ENCODE results near the gene PCSK7.

The PCSK7 gene

DNA sequence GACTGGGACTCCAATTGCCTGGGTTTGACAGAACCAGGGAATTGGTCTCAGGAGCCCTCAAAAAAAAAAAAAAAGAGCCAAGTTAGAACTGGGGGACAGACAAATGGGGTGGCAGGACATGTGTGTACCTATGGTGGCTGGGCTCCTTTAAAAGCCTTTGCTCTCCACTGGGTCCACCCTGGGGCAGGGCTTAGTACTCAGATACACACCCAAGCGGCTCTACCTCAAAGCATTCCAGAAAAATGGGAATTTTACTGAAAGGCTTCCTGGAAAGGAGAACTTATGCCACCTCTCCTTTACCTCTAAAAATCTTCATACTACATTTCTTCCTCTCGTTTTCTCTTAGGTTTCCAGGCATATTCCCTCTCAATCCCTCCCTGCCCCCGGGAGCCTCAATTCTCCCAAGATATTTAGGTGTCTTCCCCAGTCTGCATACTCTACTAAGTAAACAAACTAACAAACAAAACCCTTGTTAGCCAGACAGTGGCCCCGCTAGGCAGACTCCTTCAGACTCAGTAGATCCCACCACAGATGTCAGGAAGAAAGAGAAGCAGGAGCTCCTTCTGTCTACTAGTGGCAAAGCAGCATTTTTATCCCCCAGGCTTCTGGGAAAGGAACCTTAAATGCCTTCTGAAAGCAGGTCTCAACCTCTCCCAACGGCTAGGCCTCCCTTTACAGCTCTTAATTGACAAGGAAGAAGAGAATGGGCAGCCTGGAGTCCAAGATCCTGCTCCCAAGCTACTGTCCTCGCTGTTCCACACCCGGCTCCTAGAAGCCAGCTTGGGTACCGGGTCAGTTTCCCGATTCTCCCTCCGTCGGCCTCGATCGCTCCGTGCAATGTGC is 653 bp downstream of the PCSK7 start:
- DNase-seq = no peak

GRCh38 chr11:117230286-117230961 is 1.4 kb downstream of the PCSK7 start:
- DNase-seq = no peak

GRCh38 chr11:117229931-117230285 is 2.0 kb downstream of the PCSK7 start:
- DNase-seq = no peak

DNA sequence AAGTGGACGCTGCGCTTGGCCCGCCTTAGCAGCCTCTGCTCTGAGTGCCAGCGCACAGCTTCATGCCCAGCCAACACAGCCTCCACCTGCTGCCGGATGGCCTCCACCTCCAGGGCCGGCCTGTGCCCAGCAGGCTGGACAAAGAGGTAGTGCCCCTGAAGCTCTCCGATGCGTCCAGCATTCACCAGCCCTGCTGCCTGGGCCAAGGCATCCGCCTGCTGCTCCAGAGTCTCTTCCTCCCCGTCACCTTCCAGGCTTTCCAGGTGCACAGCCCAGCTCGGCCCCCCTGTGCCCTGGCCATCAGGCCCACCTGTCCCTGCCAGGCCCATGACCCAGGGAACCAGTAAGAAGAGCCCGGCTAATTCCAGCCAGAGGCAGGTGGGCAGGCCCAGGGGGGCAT is 2.5 kb downstream of the PCSK7 start:
- DNase-seq = no peak

DNA sequence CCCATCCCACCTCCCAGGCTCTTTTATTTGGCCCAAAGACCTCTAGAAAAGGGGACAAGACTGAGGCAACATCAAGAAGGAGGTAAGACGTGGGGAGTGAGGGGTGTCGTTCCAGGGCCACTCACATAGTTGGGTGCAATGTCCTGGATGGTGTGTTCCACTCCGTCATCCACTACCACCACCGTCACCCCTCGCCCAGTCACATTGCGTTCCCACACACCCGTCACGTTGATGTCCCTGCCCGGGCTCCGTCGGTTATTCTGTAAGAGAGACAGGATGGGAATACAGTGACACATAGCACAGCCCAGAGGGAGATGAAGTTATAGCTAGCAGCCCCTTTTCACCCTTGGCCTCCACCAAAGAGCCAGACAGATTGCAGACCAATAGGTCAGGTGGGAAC is 3.8 kb downstream of the PCSK7 start:
- DNase-seq = no peak

GRCh38 chr11:117226388-117227385 is 5.2 kb downstream of the PCSK7 start:
- peak in 24 of 51 donors; percentile 4 to 73 (median 41) for DNase-seq

- DNase-seq = no peak
These were observed 6.2 kb downstream of the PCSK7 start for GRCh38 chr11:117225553-117226170.

DNA sequence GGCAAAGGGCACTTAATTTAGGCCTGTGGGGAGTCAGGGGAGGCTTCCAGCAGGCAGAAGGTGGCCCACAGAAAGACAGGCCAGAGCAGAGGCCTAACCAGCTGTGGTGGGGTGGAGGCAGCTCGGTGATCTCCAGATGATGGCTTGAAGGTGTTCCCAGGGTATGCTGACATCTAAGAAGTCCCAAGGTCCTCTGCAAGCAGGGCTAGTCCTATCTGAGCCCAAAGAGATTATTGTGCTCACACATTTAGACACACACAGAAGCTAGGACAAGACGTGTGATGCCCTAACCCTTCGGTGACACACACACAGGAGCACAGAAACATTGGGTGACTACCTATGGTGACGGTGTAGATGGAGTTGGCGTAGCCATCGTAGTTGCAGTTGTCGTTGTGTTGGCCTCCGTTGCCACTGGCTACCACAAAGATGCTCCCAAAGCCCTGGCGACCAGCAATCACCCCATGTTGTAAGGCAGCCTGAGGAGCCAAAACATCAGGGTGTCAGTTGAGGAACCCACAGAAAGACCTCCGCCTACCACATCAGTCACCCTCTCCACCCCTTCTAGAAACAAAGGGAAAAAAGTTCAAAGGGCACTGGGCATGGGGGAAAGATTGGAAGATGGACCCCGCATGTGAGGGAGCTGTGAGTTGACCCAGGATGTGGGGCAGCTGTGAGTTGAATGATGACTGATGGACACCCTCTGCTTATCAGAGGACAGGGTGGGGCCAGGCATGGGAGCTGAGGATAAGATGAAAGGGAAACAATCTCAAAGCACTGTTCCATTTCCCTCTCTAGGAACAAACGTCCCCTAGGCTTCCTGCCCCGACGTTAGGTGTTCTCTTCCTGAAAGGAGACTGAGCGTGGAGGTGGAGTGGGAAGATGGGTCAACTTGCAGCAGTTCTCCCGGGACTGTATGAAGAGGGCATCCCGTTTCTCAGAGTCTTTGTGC is 7.9 kb downstream of the PCSK7 start:
- no peak for DNase-seq

DNA sequence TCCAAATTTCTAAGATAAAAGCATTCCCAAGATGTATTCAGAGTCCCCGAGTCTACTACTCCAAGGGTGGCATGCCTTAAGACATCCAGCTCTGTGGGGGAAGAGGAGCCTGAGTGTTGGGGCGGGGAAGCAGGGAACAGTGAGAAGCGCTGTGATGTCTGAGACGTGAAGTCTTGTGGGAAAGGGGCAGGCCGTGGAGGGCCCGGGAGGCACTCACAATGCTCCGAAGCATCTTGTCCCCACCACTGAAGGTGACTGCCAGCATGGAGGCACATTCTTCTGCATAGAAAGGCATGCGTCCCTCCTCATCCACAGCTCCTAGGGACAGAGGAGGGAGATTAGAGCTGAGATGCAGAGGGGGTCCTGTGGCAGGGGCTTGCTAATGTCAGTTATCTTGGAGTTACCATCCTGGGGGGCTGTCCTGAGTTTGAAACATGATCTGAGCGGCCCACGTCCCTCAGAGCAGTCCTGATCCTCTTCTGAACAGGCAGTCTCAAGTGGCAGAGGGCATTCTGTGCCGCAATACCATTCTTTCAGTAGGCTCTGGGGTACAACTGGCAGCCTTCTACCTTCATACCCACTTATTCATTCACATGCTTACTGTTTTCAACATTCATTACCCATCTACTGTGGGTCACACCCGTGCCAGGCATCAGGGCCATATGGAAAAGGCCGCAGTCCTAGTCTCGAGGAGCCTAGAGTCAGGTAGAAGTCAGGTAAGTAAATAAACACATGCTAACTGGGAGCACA is 8.7 kb downstream of the PCSK7 start:
- no peak for DNase-seq

DNA sequence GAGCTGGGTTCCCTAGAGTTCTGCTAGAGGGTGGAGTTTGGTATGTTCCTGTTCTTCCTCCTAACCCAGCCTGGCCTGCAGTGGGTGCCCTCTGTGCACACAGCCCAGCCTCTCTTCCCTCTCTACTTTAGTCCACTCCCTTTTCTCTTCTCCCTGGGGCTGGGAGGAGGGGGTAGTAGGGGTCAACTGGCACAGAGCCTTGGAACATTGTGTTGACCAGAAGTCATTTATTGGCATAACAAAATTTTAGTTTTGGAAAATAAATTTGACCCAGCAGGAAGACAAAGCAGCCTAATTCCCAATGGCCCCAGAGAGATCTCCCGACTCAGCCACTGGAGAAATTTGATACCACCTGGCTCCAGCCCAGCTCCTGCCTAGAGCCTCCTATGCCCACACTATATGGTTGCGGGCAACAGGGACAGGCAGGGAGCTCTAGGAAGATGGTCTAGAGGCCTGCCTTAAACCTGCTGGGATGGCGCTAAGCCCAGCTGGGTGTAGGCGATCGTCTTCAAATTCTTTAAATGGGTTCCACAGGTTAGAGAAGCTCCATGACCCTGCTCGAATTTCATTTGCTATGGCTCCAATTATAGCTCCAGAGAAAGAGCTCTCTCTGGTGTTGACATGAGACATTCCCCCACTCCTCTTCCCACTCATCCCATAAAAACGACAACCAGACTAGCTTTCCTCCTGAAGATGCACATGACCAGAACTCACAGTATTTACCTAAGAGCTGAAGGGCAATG is 9.9 kb downstream of the PCSK7 start:
- DNase-seq = no peak

GRCh38 chr11:117220999-117221774 is 10.7 kb downstream of the PCSK7 start:
- peak in 5 of 51 donors; percentile 44 to 65 (median 53) for DNase-seq

DNA sequence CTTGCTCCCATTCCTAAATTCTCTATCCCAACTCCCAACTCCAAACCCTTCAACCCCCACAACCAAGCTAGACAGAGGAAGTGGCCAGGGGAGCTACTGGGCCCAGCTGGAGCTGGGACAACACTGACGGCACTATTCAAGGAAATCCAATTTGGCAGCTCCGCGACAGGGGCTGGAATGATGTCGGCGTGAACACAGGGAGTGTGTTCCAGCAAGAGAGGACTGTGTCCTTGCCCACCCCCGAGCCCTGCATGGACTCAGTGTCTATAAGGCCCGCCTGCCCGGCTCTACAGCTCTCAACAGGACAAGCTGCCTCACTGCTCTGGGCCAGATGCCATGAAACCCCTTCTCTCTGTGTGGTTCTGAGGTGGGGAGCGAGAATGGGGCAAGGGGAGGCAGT is 11.3 kb downstream of the PCSK7 start:
- DNase-seq = peak in 39 of 51 donors; percentile 10 to 81 (median 59)

DNA sequence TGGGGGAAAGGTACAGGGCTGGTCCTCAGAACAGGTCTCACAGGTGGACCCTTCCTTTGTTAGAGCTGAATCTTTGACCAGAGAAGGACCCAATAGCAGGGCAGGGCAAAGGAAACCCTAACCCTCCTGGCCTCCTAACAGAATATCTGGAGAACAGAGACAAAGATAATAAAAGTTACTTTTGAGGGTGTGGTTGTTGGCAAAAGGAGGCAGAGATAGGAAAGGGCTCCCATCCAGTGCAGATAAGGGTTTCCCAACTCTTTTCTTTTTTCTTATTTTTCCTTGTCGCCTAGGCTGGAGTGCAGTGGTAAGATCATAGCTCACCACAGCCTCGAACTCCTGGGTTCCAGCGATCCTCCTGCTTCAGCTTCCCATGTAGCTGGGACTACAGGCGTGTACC is 11.9 kb downstream of the PCSK7 start:
- no peak for DNase-seq

DNA sequence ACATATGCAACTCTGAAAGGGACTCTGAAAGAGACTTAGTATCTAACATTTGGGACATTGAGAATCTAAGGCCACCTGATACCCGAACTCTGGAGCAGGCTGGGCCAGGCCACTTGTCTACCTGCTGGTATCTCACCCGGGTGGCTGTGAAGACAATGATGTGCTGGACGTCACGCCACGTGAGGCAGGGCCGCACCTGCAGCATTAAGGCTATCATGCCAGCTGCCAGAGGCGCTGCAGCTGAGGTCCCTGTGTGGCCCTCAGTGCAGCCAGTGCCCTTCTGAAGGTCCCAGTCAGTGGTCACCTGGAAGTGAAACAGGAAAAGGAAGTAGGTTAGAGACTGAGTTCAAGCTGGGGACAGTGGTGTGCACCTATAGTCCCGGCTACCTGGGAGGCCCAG is 12.4 kb downstream of the PCSK7 start:
- no peak for DNase-seq

- no peak for DNase-seq
These were observed 12.9 kb downstream of the PCSK7 start for GRCh38 chr11:117219001-117219400.

DNA sequence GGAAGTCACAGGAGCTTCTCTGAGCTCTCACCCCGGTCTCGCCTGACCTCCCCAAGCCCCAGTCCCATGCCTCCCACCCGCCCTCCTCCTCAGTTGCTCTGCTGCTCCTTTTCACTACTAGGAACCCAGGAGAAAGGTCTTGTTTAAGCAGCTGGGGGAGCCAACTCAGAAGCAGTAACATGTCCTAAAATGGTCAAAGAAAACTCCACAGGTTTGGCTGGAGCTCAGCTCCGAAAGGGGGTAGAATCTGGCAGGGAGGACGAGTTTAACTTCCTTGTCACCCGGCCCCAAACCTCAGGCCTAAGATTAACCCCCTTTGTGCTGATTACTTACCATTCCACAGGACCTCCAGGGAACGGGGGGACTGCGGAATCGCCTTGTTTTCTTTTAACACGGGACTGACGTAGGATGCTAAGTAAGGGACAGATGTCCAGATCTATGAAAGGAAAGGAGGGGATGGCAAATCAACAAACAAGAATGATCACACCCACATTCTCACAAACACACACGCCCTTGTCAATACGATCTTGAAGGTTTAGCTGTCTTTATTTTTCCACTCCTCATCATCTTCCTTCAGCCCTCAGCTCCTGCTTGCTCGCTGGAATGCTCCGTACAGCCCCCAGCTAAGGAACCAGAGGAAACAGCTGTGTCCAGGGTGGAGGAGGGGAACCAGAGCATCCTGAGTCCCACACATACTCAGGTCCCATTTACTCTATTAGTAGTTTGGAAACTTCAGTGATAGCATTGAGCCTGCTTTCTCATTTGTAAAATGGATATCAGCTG is 13.5 kb downstream of the PCSK7 start:
- no peak for DNase-seq

Measured in hypothalamus (tissue), 51 donors.